ENCODE results near the gene BCL2L12. TPM values are rescaled to one million over a fixed set of nuclear protein-coding genes. Genes with fewer than 3 reads are reported as not detected.

The BCL2L12 gene
- total RNA-seq, 3 donors from 2014 or later, result 9.6 to 20.8 (median 16.3) TPM

DNA sequence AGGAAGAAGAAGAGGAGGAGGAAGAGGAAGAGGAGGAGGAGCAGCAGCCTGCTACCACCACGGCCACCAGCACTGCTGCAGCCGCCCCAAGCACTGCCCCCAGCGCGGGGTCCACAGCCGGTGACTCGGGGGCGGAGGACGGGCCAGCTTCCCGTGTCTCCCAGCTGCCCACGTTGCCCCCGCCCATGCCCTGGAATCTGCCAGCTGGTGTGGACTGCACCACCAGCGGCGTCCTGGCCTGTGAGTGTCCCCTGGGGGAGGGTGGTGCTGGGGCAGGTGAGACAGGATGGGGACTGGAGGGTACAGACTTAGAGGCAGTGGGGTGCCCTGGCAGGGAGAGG lies 12.3 kb upstream of the BCL2L12 start:
- H3K4me1 ChIP-seq (ENCODE audit: low read depth), result no peaks in the 10 kb centered on the region
- ATAC-seq (no peak), DNase-seq (no peak)
- TF ChIP-seq, protein P1, sequence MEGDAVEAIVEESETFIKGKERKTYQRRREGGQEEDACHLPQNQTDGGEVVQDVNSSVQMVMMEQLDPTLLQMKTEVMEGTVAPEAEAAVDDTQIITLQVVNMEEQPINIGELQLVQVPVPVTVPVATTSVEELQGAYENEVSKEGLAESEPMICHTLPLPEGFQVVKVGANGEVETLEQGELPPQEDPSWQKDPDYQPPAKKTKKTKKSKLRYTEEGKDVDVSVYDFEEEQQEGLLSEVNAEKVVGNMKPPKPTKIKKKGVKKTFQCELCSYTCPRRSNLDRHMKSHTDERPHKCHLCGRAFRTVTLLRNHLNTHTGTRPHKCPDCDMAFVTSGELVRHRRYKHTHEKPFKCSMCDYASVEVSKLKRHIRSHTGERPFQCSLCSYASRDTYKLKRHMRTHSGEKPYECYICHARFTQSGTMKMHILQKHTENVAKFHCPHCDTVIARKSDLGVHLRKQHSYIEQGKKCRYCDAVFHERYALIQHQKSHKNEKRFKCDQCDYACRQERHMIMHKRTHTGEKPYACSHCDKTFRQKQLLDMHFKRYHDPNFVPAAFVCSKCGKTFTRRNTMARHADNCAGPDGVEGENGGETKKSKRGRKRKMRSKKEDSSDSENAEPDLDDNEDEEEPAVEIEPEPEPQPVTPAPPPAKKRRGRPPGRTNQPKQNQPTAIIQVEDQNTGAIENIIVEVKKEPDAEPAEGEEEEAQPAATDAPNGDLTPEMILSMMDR (IDR thresholded peaks at IDR 0.05), result no peak
- H3K4me3 ChIP-seq, result no peak overlapping the region
- H3K9me3 ChIP-seq, result no peaks in the 10 kb centered on the region
- peaks cover 7% of the 10 kb centered on the region for H3K36me3 ChIP-seq (ENCODE audit: low read depth)
- intact Hi-C loops (cut with DNase I, micrococcal nuclease), result no loop called here

GRCh38 chr19:49654581-49654980 lies 11.2 kb upstream of the BCL2L12 start:
- TF ChIP-seq, protein P1 (IDR thresholded peaks at IDR 0.05), result no peak
- Histone ChIP-seq H3K36me3 (ENCODE audit: low read depth) (peaks cover 7% of the 10 kb centered on the region), H3K4me1 (ENCODE audit: low read depth) (no peaks in the 10 kb centered on the region), H3K9me3 (no peaks in the 10 kb centered on the region), H3K4me3 (no peak overlapping the region)
- intact Hi-C loops (cut with DNase I, micrococcal nuclease), result no loop called here
- ATAC-seq, result no peak
- DNase-seq, result no peak

DNA sequence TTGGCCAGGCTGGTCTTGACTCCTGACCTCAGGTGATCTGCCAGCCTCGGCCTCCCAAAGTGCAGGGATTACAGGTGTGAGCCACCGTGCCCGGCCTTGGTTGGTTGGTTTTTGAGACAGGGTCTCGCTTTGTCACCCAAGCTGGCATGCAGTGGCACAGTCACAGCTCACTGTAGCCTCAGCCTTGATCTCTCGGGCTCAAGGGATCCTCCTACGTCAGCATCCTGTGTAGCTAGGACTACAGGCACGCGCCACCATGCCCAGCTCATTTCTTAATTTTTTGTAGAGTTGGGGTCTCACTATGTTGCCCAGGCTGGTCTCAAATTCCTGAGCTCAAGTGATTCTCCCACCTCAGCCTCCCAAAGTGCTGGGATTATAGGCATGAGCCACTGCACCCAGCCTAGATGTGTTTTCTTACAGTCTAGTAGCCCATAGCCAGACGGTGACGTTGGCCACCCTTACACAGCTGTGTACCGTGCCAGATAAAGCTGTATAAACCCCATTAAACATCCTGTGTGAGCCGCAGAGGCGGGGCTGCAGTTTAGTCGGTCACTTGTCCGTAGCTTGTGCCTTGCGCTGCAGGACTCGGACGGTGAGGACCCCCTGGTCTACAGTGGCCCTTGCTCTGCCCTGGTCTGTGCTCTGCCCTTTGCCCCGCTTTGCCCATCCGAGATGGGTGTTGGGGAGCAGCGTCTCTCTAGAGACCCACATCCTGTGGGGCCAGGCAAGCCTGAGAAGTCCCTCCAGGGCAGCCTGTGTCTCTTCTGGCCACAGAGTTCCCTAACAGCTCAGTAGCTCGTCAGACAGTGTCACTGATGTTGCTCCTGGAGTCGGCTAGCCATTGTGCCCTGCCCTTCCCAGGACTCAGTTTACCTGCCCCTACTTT lies 9.9 kb upstream of the BCL2L12 start:
- no peak overlapping the region for H3K4me3 ChIP-seq
- TF ChIP-seq, protein P1 (IDR thresholded peaks at IDR 0.05), result no peak
- DNase-seq (peak in 1 of 3 donors; percentile 27), ATAC-seq (no peak)
- no peaks in the 10 kb centered on the region for H3K9me3 ChIP-seq
- intact Hi-C loops (cut with DNase I, micrococcal nuclease), result no loop called here
- peaks cover 7% of the 10 kb centered on the region for H3K36me3 ChIP-seq (ENCODE audit: low read depth)
- no peaks in the 10 kb centered on the region for H3K4me1 ChIP-seq (ENCODE audit: low read depth)

DNA sequence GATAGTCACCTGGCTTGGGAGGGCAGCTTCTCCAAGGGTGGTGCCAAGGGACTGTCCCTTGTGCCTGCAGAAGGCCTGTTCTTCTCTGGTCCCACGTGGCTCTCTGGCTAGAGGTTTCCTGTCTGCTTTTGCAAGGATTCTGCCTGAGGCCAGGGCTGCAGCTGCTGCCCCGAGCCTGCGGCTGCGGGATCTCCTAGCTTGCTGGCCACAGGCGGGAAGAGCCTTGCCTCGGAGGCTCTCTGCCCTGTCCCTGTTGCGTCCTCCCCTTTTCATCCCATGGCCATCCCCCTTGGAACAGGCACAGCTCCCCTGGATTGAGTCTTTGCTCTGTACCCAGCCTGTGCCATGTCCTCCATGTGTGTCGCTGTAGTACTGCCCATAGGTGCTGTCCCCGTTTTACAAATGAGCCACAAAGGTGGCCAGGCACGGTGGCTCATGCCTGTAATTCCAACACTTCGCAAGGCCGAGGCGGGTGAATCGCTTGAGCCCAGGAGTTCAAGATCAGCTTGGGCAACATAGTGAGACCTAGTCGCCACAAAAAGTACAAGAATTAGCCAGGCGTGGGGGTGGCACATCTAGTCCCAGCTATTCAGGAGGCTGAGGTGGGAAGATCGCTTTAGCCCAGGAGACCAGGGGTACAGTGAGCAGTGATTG lies 9.2 kb upstream of the BCL2L12 start:
- intact Hi-C loops (cut with DNase I, micrococcal nuclease), result no loop called here
- TF ChIP-seq, protein P1 (IDR thresholded peaks at IDR 0.05), result no peak
- no peak for DNase-seq

DNA sequence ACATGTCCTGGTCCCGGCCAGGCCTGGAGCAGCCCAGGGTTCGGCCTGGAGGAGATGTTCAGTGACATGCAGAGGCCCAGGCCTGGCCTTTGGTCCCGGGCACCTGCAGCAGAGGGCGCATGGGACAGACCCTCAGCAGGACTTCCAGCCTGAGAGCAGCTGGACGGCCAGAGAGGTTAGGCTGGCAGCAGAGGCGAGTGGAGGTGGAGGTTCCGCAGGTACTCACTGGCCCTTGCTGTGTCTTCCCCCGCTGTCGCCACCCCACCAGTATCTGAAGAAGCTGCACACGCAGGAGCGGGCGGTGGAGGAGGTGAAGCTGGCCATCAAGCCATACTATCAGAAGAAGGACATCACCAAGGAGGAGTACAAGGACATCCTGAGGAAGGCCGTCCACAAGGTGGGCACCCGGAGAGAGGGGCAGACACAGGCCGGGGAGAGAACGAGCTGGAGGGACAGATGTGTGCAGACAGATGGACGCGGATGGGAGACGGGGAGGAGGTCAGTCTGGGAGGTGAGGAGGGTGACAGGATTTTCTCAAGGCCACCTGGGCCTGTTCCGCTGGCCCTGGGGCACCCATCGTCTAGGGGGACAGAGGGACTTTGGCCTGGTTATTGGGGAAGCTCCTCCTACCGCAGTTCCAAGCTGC lies 8.1 kb upstream of the BCL2L12 start:
- intact Hi-C loops (cut with DNase I, micrococcal nuclease), result no loop called here
- H3K4me3 ChIP-seq, result no peak overlapping the region
- TF ChIP-seq, protein P1 (IDR thresholded peaks at IDR 0.05), result no peak
- H3K9me3 ChIP-seq, result no peaks in the 10 kb centered on the region
- DNase-seq, result no peak
- ATAC-seq, result no peak
- peaks cover 12% of the 10 kb centered on the region for H3K36me3 ChIP-seq (ENCODE audit: low read depth)
- H3K4me1 ChIP-seq (ENCODE audit: low read depth), result no peaks in the 10 kb centered on the region

More for the DNA sequence above, 9.2 kb upstream of the BCL2L12 start:
- no peak overlapping the region for H3K4me3 ChIP-seq
- ATAC-seq, result no peak
- no peaks in the 10 kb centered on the region for H3K9me3 ChIP-seq
- H3K36me3 ChIP-seq (ENCODE audit: low read depth), result peaks cover 8% of the 10 kb centered on the region
- no peaks in the 10 kb centered on the region for H3K4me1 ChIP-seq (ENCODE audit: low read depth)

Measured in mucosa of descending colon (tissue), 3 donors.